Endodermal cell (in vitro differentiated cells): Measurements from ENCODE around the gene ATP2A3. TPM values are rescaled to one million over a fixed set of nuclear protein-coding genes. Genes with fewer than 3 reads are reported as not detected.

ENCODE experiments used
- DNase-seq: peaks from one replicate; pipeline ENCODE4 v3.0.0-alpha.2; 2017
- H3K27ac ChIP-seq: 2 replicates; pipeline ENCODE4 v1.5.1; 2013; ENCODE audit warnings: mild to moderate bottlenecking, low read depth, low read length, moderate library complexity
- H3K27me3 ChIP-seq: 2 replicates; pipeline ENCODE4 v1.6.1; 2013; ENCODE audit warnings: mild to moderate bottlenecking, low read length, moderate library complexity; ENCODE audit not compliant: insufficient read depth, control insufficient read depth, poor library complexity, severe bottlenecking
- H3K36me3 ChIP-seq: 2 replicates; pipeline ENCODE4 v1.7.0; 2013; ENCODE audit warnings: mild to moderate bottlenecking, low read length, moderate library complexity; ENCODE audit not compliant: control insufficient read depth, insufficient read depth
- H3K4me1 ChIP-seq: one replicate; pipeline ENCODE4 v1.7.0; 2013; ENCODE audit warnings: low read length; ENCODE audit not compliant: control insufficient read depth, insufficient read depth
- H3K4me3 ChIP-seq: 2 replicates; pipeline ENCODE4 v1.5.1; 2013; ENCODE audit warnings: mild to moderate bottlenecking, low read length, moderate library complexity
- H3K9ac ChIP-seq: 2 replicates; pipeline ENCODE4 v1.6.1; 2013; ENCODE audit warnings: mild to moderate bottlenecking, low read length, moderate library complexity; ENCODE audit not compliant: poor library complexity, severe bottlenecking; ENCODE audit errors: extremely low read depth
- H3K9me3 ChIP-seq: 2 replicates; pipeline ENCODE4 v1.6.1; 2013; ENCODE audit warnings: mild to moderate bottlenecking, low read length, moderate library complexity; ENCODE audit not compliant: control insufficient read depth
- H3K27ac Mint-ChIP-seq: 2 replicates; pipeline ENCODE4 v1.8.0; 2020; ENCODE audit warnings: mixed read lengths
- H3K27me3 Mint-ChIP-seq: 2 replicates; pipeline ENCODE4 v1.8.0; 2021; ENCODE audit warnings: mild to moderate bottlenecking, mixed read lengths; ENCODE audit not compliant: insufficient read depth
- H3K36me3 Mint-ChIP-seq: 2 replicates; pipeline ENCODE4 v1.8.0; 2020; ENCODE audit warnings: low read depth, mixed read lengths
- H3K4me1 Mint-ChIP-seq: 2 replicates; pipeline ENCODE4 v1.8.0; 2020; ENCODE audit warnings: mixed read lengths
- H3K4me3 Mint-ChIP-seq: 2 replicates; pipeline ENCODE4 v1.8.0; 2020; ENCODE audit warnings: mild to moderate bottlenecking, moderate library complexity, mixed read lengths
- H3K9me3 Mint-ChIP-seq: 2 replicates; pipeline ENCODE4 v1.8.0; 2020; ENCODE audit warnings: mild to moderate bottlenecking, mixed read lengths
- CTCF ChIP-seq: fragments of 200-600 bp; sonication (generic); conservative IDR thresholded peaks from 2 replicates; pipeline ENCODE4 v1.5.0; 2021; ENCODE audit warnings: antibody characterized with exemption, mild to moderate bottlenecking
- WGBS, 2 experiments: methylation state at CpG; one replicate each; pipeline versions ENCODE4 v1.1.5 to v1.1.7; 2013; ENCODE audit warnings: missing lambda C conversion rate in 2 of 2, mixed read lengths in 1 of 2; ENCODE audit not compliant: insufficient coverage in 1 of 2, insufficient read length in 1 of 2; 5-methylcytosine and 5-hydroxymethylcytosine counted together
- total RNA-seq, 2 donors: library from RNA; stranded (reverse); fragmentation: NEBNext Ultra II Directional in 1 of 2; extraction: Animal tissue kit (Norgen Biotek cat#: 25700) in 1 of 2; gene quantifications; 2 replicates in 1 of 2; 3 replicates in 1 of 2; pipeline ENCODE4 v1.2.1, GENCODE V29; 2021

ATP2A3 gene
- total RNA-seq, 2 donors from 2014 or later, result 1.4 to 3.7 TPM

GRCh38 chr17:3894911-3895343, 69.3 kb downstream of the ATP2A3 start:
- Histone ChIP-seq H3K4me1 (no peaks in the 10 kb centered on the region), H3K4me3 (no peak overlapping the region), H3K36me3 (no peaks in the 10 kb centered on the region), H3K27ac (no peak overlapping the region), H3K9ac (no peak overlapping the region), H3K9me3 (no peaks in the 10 kb centered on the region), H3K27me3 (peaks cover 24% of the 10 kb centered on the region)
- peaks cover 30% of the 10 kb centered on the region for H3K27me3 Mint-ChIP-seq
- peaks cover 20% of the 10 kb centered on the region for H3K4me1 Mint-ChIP-seq
- no peaks in the 10 kb centered on the region for H3K9me3 Mint-ChIP-seq
- DNase-seq, result no peak
- no peaks in the 10 kb centered on the region for H3K36me3 Mint-ChIP-seq
- TF ChIP-seq CTCF, result no peak
- H3K4me3 Mint-ChIP-seq, result no peak overlapping the region
- H3K27ac Mint-ChIP-seq, result no peak overlapping the region
- WGBS, 2 experiments, result 91 to 93% methylated on average over 2 of the region's 2 CpGs

GRCh38 chr17:3894188-3894587, 70.0 kb downstream of the ATP2A3 start:
- TF ChIP-seq CTCF, result no peak
- no peaks in the 10 kb centered on the region for H3K9me3 Mint-ChIP-seq
- H3K36me3 ChIP-seq, result no peaks in the 10 kb centered on the region
- 83 to 85% methylated on average over 5 of the region's 5 CpGs for WGBS, 2 experiments
- H3K27ac ChIP-seq, result no peak overlapping the region
- H3K9ac ChIP-seq, result no peak overlapping the region
- no peaks in the 10 kb centered on the region for H3K4me1 ChIP-seq
- H3K27me3 ChIP-seq, result peaks cover 24% of the 10 kb centered on the region
- DNase-seq, result no peak
- H3K36me3 Mint-ChIP-seq, result no peaks in the 10 kb centered on the region
- H3K4me3 ChIP-seq, result no peak overlapping the region
- H3K27ac Mint-ChIP-seq, result no peak overlapping the region
- H3K4me1 Mint-ChIP-seq, result peaks cover 20% of the 10 kb centered on the region
- H3K4me3 Mint-ChIP-seq, result peak overlapping the region; percentile 69
- H3K9me3 ChIP-seq, result no peaks in the 10 kb centered on the region
- H3K27me3 Mint-ChIP-seq, result peaks cover 32% of the 10 kb centered on the region

- WGBS, 2 experiments, result 84 to 93% methylated on average over 6 to 7 of the region's 7 CpGs
- Histone ChIP-seq H3K9ac (no peak overlapping the region), H3K9me3 (no peaks in the 10 kb centered on the region), H3K36me3 (no peaks in the 10 kb centered on the region), H3K27me3 (peaks cover 24% of the 10 kb centered on the region), H3K4me1 (no peaks in the 10 kb centered on the region), H3K27ac (no peak overlapping the region), H3K4me3 (peak overlapping the region; percentile 70)
- peak overlapping the region; percentile 89 for H3K27ac Mint-ChIP-seq
- peak overlapping the region; percentile 69 for H3K4me3 Mint-ChIP-seq
- H3K4me1 Mint-ChIP-seq, result peaks cover 20% of the 10 kb centered on the region
- H3K9me3 Mint-ChIP-seq, result no peaks in the 10 kb centered on the region
- H3K27me3 Mint-ChIP-seq, result peaks cover 34% of the 10 kb centered on the region
- no peak for DNase-seq
- TF ChIP-seq CTCF, result no peak
- no peaks in the 10 kb centered on the region for H3K36me3 Mint-ChIP-seq
Measured at GRCh38 chr17:3893720-3894116, 70.5 kb downstream of the ATP2A3 start.
